ENCODE measurements around the gene AUTS2. TPM values are rescaled to one million over a fixed set of nuclear protein-coding genes. Genes with fewer than 3 reads are reported as not detected.

AUTS2 gene
- total and polyA plus RNA-seq, 5 donors, result 7.0 to 15.4 (median 10.6) TPM

DNA sequence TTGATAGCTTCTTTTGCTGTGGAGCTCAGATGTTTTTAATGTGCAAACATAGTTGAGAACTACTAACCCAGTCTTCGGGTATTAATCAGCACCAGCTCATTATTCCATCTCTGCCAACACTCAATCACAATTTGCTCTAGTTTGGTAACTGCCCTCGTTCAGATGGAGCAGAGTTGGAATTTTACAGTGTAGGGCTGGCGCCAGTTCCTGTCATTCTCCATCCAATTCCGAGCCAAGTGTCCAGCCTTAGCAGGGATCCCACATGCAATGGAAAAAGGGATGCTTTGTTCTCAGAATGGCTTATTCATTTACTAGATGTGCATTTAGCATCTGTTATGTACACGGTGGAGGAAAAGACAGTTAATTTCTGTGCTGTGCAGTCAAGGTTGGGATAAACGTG lies 1029.2 kb downstream of the AUTS2 start:
- no peaks in the 10 kb centered on the region for H3K9me3 ChIP-seq (ENCODE audit: control insufficient read depth, low read length)
- no peaks in the 10 kb centered on the region for H3K4me1 ChIP-seq (ENCODE audit: control insufficient read depth, insufficient read depth, low read length)
- no peak overlapping the region for H3K27ac ChIP-seq (ENCODE audit: low read length)
- 83% methylated on average over 6 of the region's 6 CpGs for WGBS
- ATAC-seq (no peak), DNase-seq (no peak)
- no peak overlapping the region for H3K4me3 ChIP-seq (ENCODE audit: low read length)
- intact Hi-C loops (cut with DNase I), result no loop called here
- H3K27me3 ChIP-seq (ENCODE audit: control insufficient read depth, insufficient read depth), result no peaks in the 10 kb centered on the region

DNA sequence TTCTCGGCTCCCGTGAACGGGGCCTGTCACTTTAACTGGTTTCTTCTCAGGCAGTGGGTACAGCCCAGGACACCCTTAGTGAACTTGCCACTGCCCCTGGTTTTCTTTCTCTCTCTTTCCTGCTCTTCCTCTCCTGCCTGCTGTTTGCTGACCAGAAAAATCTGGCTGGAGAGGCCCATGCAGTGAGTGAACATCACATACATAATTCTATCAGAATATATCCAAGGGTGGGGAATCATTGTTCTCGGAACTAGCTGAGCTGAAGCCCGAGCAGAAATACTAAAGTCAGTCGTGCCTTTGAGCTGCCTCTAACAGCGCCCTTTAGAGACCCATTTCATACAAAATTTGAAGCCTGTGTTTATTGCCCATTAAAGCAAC lies 1032.2 kb downstream of the AUTS2 start:
- intact Hi-C loops (cut with DNase I), result no loop called here
- Histone ChIP-seq H3K27me3 (ENCODE audit: control insufficient read depth, insufficient read depth) (no peaks in the 10 kb centered on the region), H3K4me3 (ENCODE audit: low read length) (no peak overlapping the region), H3K27ac (ENCODE audit: low read length) (no peak overlapping the region), H3K9me3 (ENCODE audit: control insufficient read depth, low read length) (no peaks in the 10 kb centered on the region), H3K4me1 (ENCODE audit: control insufficient read depth, insufficient read depth, low read length) (no peaks in the 10 kb centered on the region)
- no peak for ATAC-seq
- 75% methylated on average over 7 of the region's 7 CpGs for WGBS
- DNase-seq, result no peak

DNA sequence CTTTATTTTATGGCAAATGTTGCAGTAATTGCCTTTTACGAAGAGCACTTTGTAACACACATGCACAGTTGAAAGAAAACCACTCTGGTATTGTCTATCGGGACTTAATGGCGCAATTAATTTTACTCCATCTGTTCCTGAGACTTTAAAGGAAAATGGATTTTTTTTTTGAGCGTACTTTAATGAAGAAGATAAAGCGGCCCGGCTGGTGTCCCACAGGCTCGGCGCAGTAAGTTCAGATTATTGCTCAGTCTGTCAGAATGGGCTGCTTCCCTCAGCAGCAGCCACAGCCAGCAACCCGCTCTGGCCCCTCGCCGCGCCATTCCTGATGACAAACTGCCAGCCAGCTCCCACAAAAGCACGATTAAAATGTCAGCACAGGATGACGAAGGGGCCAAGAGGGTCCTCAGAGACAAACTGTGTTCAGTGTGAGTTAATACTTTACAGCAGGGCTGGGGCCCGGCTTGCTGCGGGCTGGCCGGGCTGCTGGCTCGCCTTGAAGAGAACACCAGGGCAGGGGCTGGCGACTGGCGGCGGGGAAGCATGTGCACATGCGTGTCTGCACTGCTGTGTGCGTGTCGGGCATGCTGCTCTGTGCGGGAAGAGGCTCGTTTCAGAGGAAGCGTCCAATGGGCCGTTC lies 1032.7 kb downstream of the AUTS2 start:
- DNase-seq (peak; percentile 72 to 91 (median 90)), ATAC-seq (peak; percentile 82 to 93)
- H3K27me3 ChIP-seq (ENCODE audit: control insufficient read depth, insufficient read depth), result no peaks in the 10 kb centered on the region
- no peaks in the 10 kb centered on the region for H3K4me1 ChIP-seq (ENCODE audit: control insufficient read depth, insufficient read depth, low read length)
- H3K27ac ChIP-seq (ENCODE audit: low read length), result no peak overlapping the region
- WGBS, result 59% methylated on average over 28 of the region's 28 CpGs
- no peaks in the 10 kb centered on the region for H3K9me3 ChIP-seq (ENCODE audit: control insufficient read depth, low read length)
- intact Hi-C loops (cut with DNase I), result no loop called here
- no peak overlapping the region for H3K4me3 ChIP-seq (ENCODE audit: low read length)

DNA sequence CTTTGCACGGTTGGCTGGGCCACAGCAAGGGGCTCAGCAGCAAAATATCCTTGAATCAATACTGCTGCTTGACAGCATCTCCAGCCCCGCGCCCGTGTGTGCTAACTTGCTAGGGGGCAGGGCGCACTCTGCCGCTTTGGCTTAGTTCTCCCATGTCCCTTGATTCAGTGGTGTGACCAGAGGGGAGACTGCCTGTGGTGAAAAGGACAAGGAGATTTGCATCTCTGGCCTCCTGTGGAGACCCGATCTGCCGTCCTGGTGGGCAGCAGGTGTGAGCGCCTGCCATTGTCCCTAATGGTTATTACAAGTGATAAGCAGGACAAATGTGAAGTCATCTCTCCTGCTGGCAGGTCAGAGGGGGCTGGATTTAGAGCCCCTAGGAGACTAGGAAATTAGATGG lies 1033.4 kb downstream of the AUTS2 start:
- ATAC-seq, result no peak
- no peaks in the 10 kb centered on the region for H3K9me3 ChIP-seq (ENCODE audit: control insufficient read depth, low read length)
- intact Hi-C loops (cut with DNase I), result no loop called here
- no peak overlapping the region for H3K27ac ChIP-seq (ENCODE audit: low read length)
- H3K27me3 ChIP-seq (ENCODE audit: control insufficient read depth, insufficient read depth), result no peaks in the 10 kb centered on the region
- H3K4me1 ChIP-seq (ENCODE audit: control insufficient read depth, insufficient read depth, low read length), result no peaks in the 10 kb centered on the region
- H3K4me3 ChIP-seq (ENCODE audit: low read length), result no peak overlapping the region
- DNase-seq, result no peak
- 88% methylated on average over 9 of the region's 9 CpGs for WGBS

DNA sequence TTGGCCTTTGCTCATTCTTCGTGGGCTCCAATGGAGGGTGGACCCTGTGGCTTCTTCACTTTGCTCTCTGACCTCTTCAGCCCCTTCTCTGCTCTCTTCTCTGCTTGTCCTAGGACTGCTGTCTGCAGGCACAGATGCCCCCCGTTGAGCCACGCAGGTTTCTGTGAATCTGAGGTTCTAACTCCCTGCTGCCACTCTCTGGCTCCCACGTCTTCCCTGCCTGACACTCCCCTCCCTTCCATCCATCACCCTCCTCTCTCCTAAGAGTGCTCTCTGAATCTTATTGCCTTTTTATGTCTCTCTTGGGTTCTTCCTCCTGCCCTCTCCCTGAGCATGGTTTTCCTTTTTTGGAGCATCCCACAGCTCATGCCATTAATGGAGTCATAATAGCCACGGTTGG lies 1034.1 kb downstream of the AUTS2 start:
- Histone ChIP-seq H3K4me1 (ENCODE audit: control insufficient read depth, insufficient read depth, low read length) (no peaks in the 10 kb centered on the region), H3K27me3 (ENCODE audit: control insufficient read depth, insufficient read depth) (no peaks in the 10 kb centered on the region), H3K9me3 (ENCODE audit: control insufficient read depth, low read length) (no peaks in the 10 kb centered on the region), H3K27ac (ENCODE audit: low read length) (no peak overlapping the region), H3K4me3 (ENCODE audit: low read length) (no peak overlapping the region)
- intact Hi-C loops (cut with DNase I), result no loop called here
- ATAC-seq, result no peak
- 90% methylated on average over 5 of the region's 5 CpGs for WGBS
- DNase-seq, result no peak

- H3K4me1 ChIP-seq (ENCODE audit: control insufficient read depth, insufficient read depth, low read length), result no peaks in the 10 kb centered on the region
- no peak overlapping the region for H3K4me3 ChIP-seq (ENCODE audit: low read length)
- no peak overlapping the region for H3K27ac ChIP-seq (ENCODE audit: low read length)
- DNase-seq (no peak), ATAC-seq (no peak)
- no peaks in the 10 kb centered on the region for H3K9me3 ChIP-seq (ENCODE audit: control insufficient read depth, low read length)
- no peaks in the 10 kb centered on the region for H3K27me3 ChIP-seq (ENCODE audit: control insufficient read depth, insufficient read depth)
- 97% methylated on average over 8 of the region's 8 CpGs for WGBS
- intact Hi-C loops (cut with DNase I), result no loop called here
Measured at GRCh38 chr7:70634071-70634470, 1035.8 kb downstream of the AUTS2 start.

- no peaks in the 10 kb centered on the region for H3K9me3 ChIP-seq (ENCODE audit: control insufficient read depth, low read length)
- 97% methylated on average over 8 of the region's 8 CpGs for WGBS
- intact Hi-C loops (cut with DNase I), result no loop called here
- ATAC-seq, result no peak
- H3K27ac ChIP-seq (ENCODE audit: low read length), result no peak overlapping the region
- no peak overlapping the region for H3K4me3 ChIP-seq (ENCODE audit: low read length)
- no peaks in the 10 kb centered on the region for H3K4me1 ChIP-seq (ENCODE audit: control insufficient read depth, insufficient read depth, low read length)
- H3K27me3 ChIP-seq (ENCODE audit: control insufficient read depth, insufficient read depth), result no peaks in the 10 kb centered on the region
- DNase-seq, result no peak
Measured at GRCh38 chr7:70634610-70635068, 1036.4 kb downstream of the AUTS2 start.

DNA sequence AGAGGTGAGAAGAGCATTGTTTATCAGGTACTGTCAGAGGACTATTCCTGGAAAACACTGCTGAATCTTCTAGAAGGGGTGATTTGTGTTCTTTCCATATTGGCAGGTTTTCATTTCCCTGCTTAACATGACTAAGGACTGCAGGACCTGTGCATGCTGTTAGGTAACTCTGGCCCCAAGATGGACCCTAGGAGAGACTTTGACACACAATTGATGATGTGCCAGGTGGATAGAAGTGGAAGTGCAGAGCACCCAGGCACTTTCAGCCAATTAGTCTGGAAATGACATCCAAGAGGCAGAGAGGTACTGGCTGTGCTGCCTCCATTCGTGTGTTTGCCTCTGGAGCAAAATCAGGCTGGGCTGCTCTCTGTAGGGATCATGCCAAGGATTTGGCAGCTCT lies 1037.4 kb downstream of the AUTS2 start:
- no peak overlapping the region for H3K27ac ChIP-seq (ENCODE audit: low read length)
- no peaks in the 10 kb centered on the region for H3K27me3 ChIP-seq (ENCODE audit: control insufficient read depth, insufficient read depth)
- no peaks in the 10 kb centered on the region for H3K9me3 ChIP-seq (ENCODE audit: control insufficient read depth, low read length)
- 67% methylated on average over 1 of the region's 1 CpG for WGBS
- intact Hi-C loops (cut with DNase I), result no loop called here
- DNase-seq (no peak), ATAC-seq (no peak)
- H3K4me1 ChIP-seq (ENCODE audit: control insufficient read depth, insufficient read depth, low read length), result no peaks in the 10 kb centered on the region
- H3K4me3 ChIP-seq (ENCODE audit: low read length), result no peak overlapping the region

DNA sequence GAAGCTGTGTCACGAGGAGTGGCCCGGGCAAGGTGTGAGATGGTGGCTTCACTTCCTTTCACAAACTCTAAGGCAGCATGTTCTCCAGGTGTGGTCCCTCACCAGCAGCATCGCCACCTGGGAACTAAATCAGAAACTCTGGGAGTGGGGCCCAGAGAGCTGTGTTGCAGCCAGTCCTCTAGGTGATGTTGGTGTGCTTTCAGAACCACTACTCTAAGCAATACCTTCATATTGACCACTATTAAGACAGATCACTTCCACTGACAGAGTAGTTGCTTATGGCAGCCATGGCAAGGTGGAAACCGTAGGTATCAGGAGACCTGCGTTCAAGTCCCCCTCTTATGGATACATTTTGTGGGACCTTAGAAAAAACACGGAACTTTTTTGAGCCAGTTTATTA lies 1037.9 kb downstream of the AUTS2 start:
- Histone ChIP-seq H3K27me3 (ENCODE audit: control insufficient read depth, insufficient read depth) (no peaks in the 10 kb centered on the region), H3K27ac (ENCODE audit: low read length) (no peak overlapping the region), H3K4me3 (ENCODE audit: low read length) (no peak overlapping the region), H3K4me1 (ENCODE audit: control insufficient read depth, insufficient read depth, low read length) (no peaks in the 10 kb centered on the region), H3K9me3 (ENCODE audit: control insufficient read depth, low read length) (no peaks in the 10 kb centered on the region)
- intact Hi-C loops (cut with DNase I), result no loop called here
- DNase-seq (no peak), ATAC-seq (no peak)
- WGBS, result 99% methylated on average over 6 of the region's 6 CpGs

- H3K27ac ChIP-seq (ENCODE audit: low read length), result no peak overlapping the region
- H3K4me1 ChIP-seq (ENCODE audit: control insufficient read depth, insufficient read depth, low read length), result no peaks in the 10 kb centered on the region
- WGBS, result 55% methylated on average over 1 of the region's 1 CpG
- intact Hi-C loops (cut with DNase I), result no loop called here
- H3K4me3 ChIP-seq (ENCODE audit: low read length), result no peak overlapping the region
- no peaks in the 10 kb centered on the region for H3K9me3 ChIP-seq (ENCODE audit: control insufficient read depth, low read length)
- H3K27me3 ChIP-seq (ENCODE audit: control insufficient read depth, insufficient read depth), result no peaks in the 10 kb centered on the region
- DNase-seq, result no peak
- no peak for ATAC-seq
Measured at GRCh38 chr7:70637726-70638125, 1039.5 kb downstream of the AUTS2 start.

DNA sequence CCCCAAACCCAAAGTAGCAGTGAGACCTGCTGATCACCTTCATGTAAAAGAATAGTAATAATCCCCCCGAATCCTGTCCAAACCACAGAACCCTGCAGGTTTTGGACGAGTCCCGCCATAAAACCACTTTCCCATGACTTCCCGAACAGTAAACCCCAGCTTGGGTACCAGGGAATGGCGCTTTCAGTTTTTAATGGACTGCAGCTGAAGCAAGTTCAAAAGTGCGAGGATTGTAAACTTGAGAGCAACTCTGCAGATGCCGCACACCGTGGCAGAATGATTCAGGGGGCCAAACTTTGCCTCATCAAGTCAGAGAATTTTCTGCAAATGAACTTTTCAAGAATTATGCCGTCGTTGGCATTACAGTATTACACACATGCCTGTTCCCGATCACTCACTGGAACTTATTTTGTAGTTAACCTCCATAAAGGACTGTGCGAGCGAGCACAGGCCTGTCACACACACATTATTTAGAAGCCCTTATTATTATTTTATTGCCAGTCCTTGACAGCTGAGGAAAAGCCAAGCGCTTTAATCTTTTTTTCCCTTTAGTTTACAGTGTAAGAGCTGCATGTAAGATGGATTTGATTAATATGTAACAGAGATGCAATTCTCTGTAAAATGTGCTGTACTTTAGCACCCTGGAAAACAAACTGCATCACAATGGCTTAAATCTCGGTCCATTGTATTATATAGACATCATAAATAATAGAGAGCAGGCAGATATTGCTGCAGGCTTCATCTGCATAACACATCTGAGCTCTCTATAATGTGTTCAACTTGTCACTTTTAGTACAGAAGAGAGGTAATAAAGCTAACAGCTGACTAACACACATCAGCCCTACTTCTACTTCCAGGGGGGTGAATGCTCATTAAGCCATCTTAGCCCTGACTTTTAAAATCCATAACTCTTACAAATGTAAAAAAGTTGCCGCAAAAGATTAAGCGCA lies 1040.2 kb downstream of the AUTS2 start:
- WGBS, result 96% methylated on average over 17 of the region's 17 CpGs
- no peak for ATAC-seq

More for the DNA sequence above, 1040.2 kb downstream of the AUTS2 start:
- no peaks in the 10 kb centered on the region for H3K27me3 ChIP-seq (ENCODE audit: control insufficient read depth, insufficient read depth)
- H3K27ac ChIP-seq (ENCODE audit: low read length), result no peak overlapping the region
- no peak overlapping the region for H3K4me3 ChIP-seq (ENCODE audit: low read length)
- DNase-seq, result no peak
- intact Hi-C loops (cut with DNase I), result no loop called here
- no peaks in the 10 kb centered on the region for H3K9me3 ChIP-seq (ENCODE audit: control insufficient read depth, low read length)
- no peaks in the 10 kb centered on the region for H3K4me1 ChIP-seq (ENCODE audit: control insufficient read depth, insufficient read depth, low read length)

Measured in right cardiac atrium (tissue), 5 donors.